Esophagus (tissue), 2 donors: ENCODE measurements around the gene POLE3. TPM values are rescaled to one million over a fixed set of nuclear protein-coding genes. Genes with fewer than 3 reads are reported as not detected.
"Not testable (repeated sequence)": the region's sequence is repeated elsewhere in the genome, so short reads cannot be mapped to it uniquely, and the experiment has no call there.

Experiments used
- H3K27ac ChIP-seq, 2 donors: one replicate each; pipeline ENCODE4 v1.5.1; 2013; ENCODE audit warnings: low read depth in 2 of 2, mild to moderate bottlenecking in 2 of 2, inconsistent platforms in 1 of 2, low read length in 1 of 2, moderate library complexity in 1 of 2
- H3K27me3 ChIP-seq, 2 donors: one replicate each; pipeline ENCODE4 v1.6.1; 2013; ENCODE audit warnings: low read length in 2 of 2, control low read depth in 1 of 2, mild to moderate bottlenecking in 1 of 2; ENCODE audit not compliant: insufficient read depth in 2 of 2, control insufficient read depth in 1 of 2
- H3K36me3 ChIP-seq, 2 donors: one replicate each; pipeline ENCODE4 v1.6.1; 2013; ENCODE audit warnings: low read length in 1 of 2; ENCODE audit not compliant: control insufficient read depth in 2 of 2, insufficient read depth in 2 of 2
- H3K4me1 ChIP-seq, 2 donors: one replicate each; pipeline ENCODE4 v1.6.1; 2013; ENCODE audit warnings: low read length in 1 of 2; ENCODE audit not compliant: control insufficient read depth in 2 of 2, insufficient read depth in 2 of 2
- H3K4me3 ChIP-seq, 2 donors: one replicate each; pipeline ENCODE4 v1.5.1; 2013; ENCODE audit warnings: low read length in 2 of 2, mild to moderate bottlenecking in 2 of 2, low read depth in 1 of 2, moderate library complexity in 1 of 2
- H3K9me3 ChIP-seq, 2 donors: one replicate each; pipeline ENCODE4 v1.6.1; 2013; ENCODE audit warnings: mild to moderate bottlenecking in 2 of 2, low read depth in 1 of 2, low read length in 1 of 2, moderate library complexity in 1 of 2; ENCODE audit not compliant: control insufficient read depth in 2 of 2, insufficient read depth in 1 of 2
- whole genome bisulfite sequencing, 2 donors: extraction: QIAGEN DNeasy Blood & Tissue Kit; methylation state at CpG; one replicate each; pipeline ENCODE4 v1.1.7; 2013; 5-methylcytosine and 5-hydroxymethylcytosine counted together
- polyA plus RNA-seq, 2 donors: library from polyadenylated mRNA; stranded (reverse); fragments of 200-250 nt; gene quantifications; one replicate each; pipeline ENCODE4 v1.2.3, GENCODE V29; 2013
- donor health status: healthy with polysubstance abuse.
- donor health status: Bipolar disorder and iron deficiency.

Gene POLE3, protein sequence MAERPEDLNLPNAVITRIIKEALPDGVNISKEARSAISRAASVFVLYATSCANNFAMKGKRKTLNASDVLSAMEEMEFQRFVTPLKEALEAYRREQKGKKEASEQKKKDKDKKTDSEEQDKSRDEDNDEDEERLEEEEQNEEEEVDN
- polyA plus RNA-seq, result 10 to 100 TPM; 17.4 to 38.9 TPM

DNA sequence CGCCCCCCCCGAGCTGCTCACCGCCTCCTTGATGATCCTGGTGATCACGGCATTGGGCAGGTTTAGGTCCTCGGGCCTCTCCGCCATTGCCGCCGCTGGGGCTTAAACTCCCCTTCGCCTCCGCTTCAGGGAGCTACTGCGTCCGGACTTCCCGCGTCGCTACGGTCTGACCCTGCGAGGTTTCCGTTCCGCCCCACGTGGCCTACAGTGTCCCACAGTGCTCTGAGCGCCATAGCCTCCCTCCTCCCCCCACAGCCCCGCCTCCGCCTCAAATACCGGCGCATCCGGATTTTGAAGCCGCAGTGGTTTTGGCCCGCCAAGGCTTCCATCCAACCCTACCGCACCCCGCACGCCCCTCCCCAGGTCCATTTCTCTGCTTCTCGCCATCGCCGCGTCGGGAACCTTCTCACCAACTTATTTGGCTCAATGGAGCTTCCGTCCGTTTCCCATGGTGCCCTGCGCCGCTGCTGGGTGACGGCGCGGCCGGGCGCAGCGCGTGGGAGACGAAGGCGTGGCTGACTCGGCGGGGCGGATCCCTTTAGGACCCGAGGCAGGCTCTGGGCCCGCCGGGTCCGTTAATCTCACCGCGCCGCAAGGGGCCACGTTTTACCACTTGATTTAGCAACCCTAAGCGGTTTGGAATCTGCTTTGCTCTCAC is at the start of gene POLE3, which contains the start of gene C9orf43:
Gene POLE3 (minus strand): TSS at position 469 of the 658 bp plus-strand sequence. CDS start 382 bp downstream, at position 87.
Gene C9orf43 (plus strand): TSS at position 541 of the 658 bp plus-strand sequence. CDS start 2,747 bp downstream, outside the sequence.
- Histone ChIP-seq H3K4me3 (peak within 1 kb of the TSS; percentile 72 to 83), H3K27ac (peak within 1 kb of the TSS; percentile 98 to 99), H3K4me1 (peaks cover 0 to 4% of the 10 kb centered on the region in 2 donors), H3K36me3 (peaks cover 0 to 6% of the 10 kb centered on the region in 2 donors), H3K27me3 (no peaks in the 10 kb centered on the region), H3K9me3 (no peaks in the 10 kb centered on the region)
- 0 to 1% methylated on average over 60 to 61 of the region's 61 CpGs for WGBS, 2 donors

DNA sequence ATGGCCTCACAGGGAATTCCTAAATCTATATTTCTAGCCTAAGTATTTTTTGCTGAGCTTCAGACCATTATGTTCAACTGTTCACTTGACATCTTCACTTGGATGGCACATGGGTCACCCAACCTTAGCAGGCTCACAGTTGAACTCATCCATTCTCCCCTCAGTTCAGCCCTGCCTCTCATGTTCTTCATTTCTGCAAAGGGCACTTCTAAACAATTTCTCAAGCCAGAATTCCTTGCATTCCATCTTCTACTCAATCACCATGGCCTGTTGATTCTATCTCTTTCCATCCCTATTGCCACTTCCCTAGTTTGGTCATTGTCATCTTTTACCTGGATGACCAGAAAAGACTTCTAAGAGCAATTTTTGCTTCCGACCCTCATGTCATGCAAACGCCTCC is 45.8 kb upstream of the POLE3 start:
- peak overlapping the region in 1 of 2 donors; percentile 2 for H3K27ac ChIP-seq
- no peak overlapping the region for H3K4me3 ChIP-seq
- H3K27me3 ChIP-seq, result no peaks in the 10 kb centered on the region
- WGBS, 2 donors, result 98 to 99% methylated on average over 2 of the region's 2 CpGs
- H3K9me3 ChIP-seq, result no peaks in the 10 kb centered on the region
- no peaks in the 10 kb centered on the region for H3K36me3 ChIP-seq
- peaks cover 0 to 3% of the 10 kb centered on the region in 2 donors for H3K4me1 ChIP-seq

GRCh38 chr9:113454914-113455761 is 44.7 kb upstream of the POLE3 start:
- Histone ChIP-seq H3K27ac (peak overlapping the region; percentile 81 to 89), H3K4me1 (peaks cover 0 to 3% of the 10 kb centered on the region in 2 donors), H3K9me3 (no peaks in the 10 kb centered on the region), H3K36me3 (no peaks in the 10 kb centered on the region), H3K27me3 (no peaks in the 10 kb centered on the region), H3K4me3 (no peak overlapping the region)
- 33 to 34% methylated on average over 5 of the region's 5 CpGs for WGBS, 2 donors

GRCh38 chr9:113452113-113452605 is 41.7 kb upstream of the POLE3 start:
- WGBS, 2 donors, result 78 to 84% methylated on average over 4 of the region's 4 CpGs
- H3K4me3 ChIP-seq, result no peak overlapping the region
- H3K27me3 ChIP-seq, result no peaks in the 10 kb centered on the region
- H3K27ac ChIP-seq, result no peak overlapping the region
- no peaks in the 10 kb centered on the region for H3K36me3 ChIP-seq
- H3K9me3 ChIP-seq, result no peaks in the 10 kb centered on the region
- peaks cover 0 to 3% of the 10 kb centered on the region in 2 donors for H3K4me1 ChIP-seq

DNA sequence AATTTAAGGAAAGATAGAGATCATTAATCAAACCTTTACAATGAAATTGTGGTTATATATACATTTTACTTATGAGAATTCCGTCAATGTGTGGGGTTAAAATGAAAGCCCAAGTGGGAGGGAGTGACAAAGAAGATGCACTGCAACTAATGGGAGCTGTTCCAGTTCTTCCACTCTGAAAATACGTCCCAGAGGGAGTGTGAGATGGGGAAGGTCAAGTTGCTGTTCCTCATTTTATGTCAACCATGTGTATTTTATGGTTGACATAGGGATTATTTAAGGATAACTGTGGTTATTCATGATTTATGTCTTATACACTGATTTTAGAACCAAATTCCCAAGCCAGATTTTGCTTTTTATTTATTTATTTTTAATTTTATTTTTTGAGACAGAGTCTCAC is 38.9 kb upstream of the POLE3 start:
- Histone ChIP-seq H3K4me3 (no peak overlapping the region), H3K4me1 (no peaks in the 10 kb centered on the region), H3K27ac (no peak overlapping the region), H3K9me3 (no peaks in the 10 kb centered on the region), H3K27me3 (no peaks in the 10 kb centered on the region), H3K36me3 (no peaks in the 10 kb centered on the region)
- 50 to 59% methylated on average over 2 of the region's 2 CpGs for WGBS, 2 donors

DNA sequence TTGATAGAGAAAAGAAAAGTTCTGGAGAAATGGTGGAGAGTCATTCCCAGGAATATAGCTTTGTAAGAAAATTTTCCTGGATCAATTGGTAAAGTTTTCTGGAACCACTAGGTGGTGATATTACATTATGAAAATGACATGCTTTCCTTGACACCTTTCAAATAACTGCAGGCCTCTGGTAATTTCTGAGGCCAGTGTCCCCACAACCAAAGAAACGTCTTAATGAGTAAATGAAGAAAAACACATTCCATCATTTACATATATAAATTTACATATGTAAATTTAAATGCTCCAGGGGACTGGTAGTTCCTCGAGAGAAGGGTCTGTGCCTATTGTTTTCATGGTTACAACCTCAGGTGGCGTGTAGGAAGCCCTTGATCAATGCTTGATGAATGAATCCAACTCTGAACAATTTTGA is 35.9 kb upstream of the POLE3 start:
- Histone ChIP-seq H3K9me3 (no peaks in the 10 kb centered on the region), H3K36me3 (no peaks in the 10 kb centered on the region), H3K27ac (no peak overlapping the region), H3K4me3 (no peak overlapping the region), H3K4me1 (no peaks in the 10 kb centered on the region), H3K27me3 (no peaks in the 10 kb centered on the region)
- 57 to 59% methylated on average over 3 of the region's 3 CpGs for WGBS, 2 donors

DNA sequence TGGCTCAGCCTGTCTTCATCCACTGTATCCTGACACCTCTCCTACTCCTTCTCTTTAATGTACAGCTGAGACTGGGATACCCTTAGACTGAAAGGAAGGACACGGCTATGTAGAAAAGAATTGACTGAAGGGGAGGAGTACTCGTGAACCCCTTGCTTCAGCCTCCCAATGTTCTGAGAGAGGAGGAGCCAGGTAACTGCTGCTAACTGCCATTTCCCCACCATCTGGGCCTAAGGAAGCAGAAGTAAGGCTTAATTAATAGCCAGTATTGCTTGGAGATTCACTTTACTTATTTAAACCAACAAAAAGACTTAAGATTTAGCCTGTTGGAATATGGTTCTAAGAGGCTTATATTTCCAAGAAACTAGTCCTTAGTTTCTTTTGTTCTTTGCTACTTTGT is 34.3 kb upstream of the POLE3 start:
- 84 to 85% methylated on average over 2 of the region's 2 CpGs for WGBS, 2 donors
- Histone ChIP-seq H3K9me3 (no peaks in the 10 kb centered on the region), H3K4me1 (no peaks in the 10 kb centered on the region), H3K4me3 (no peak overlapping the region), H3K36me3 (no peaks in the 10 kb centered on the region), H3K27ac (no peak overlapping the region), H3K27me3 (no peaks in the 10 kb centered on the region)

GRCh38 chr9:113437716-113438115 is 27.2 kb upstream of the POLE3 start:
- not testable (repeated sequence) for H3K27ac ChIP-seq, H3K36me3 ChIP-seq, H3K4me1 ChIP-seq, H3K9me3 ChIP-seq, H3K27me3 ChIP-seq, H3K4me3 ChIP-seq
- 92 to 95% methylated on average over 1 of the region's 1 CpG for WGBS, 2 donors

DNA sequence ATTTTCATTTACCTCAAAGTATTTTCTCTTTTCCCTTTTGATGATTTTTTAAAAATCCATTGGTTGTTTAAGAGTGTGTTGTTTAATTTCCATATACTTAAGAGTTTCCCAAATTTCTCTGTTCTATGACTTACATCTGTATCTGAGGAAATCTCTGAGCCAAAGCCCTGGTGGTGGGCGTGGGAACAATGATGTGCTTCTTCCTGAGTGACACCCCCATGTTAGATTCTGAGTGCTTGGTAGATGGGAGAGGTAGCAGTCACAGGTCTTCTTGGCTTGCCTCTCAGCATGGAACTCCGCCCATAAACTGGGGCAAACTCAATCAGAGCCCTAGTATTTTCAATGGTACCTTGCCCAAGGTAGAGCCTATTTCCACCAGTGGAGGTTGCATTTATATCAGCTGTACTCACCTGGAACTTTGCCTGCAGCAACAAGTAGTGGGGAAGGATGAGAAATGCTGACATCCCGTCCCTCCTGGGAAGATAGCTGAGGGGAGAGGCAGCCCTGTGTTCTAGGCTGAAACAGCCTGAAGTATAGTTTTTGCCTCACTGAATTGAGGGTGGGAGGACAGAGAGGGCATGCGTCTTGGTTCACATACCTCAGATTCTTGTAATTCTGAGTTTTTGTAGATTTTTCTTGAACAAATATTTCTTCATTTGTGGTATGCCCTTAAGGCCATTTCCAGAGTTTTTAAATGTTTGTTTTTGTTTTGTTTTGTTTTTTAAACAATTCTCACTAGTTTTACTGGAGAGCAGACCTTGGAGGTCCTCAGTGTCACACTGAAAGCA is 26.4 kb upstream of the POLE3 start:
- 77 to 78% methylated on average over 4 of the region's 4 CpGs for WGBS, 2 donors
- no peaks in the 10 kb centered on the region for H3K36me3 ChIP-seq
- no peak overlapping the region for H3K4me3 ChIP-seq
- H3K27ac ChIP-seq, result no peak overlapping the region
- no peaks in the 10 kb centered on the region for H3K4me1 ChIP-seq
- H3K9me3 ChIP-seq, result no peaks in the 10 kb centered on the region
- H3K27me3 ChIP-seq, result no peaks in the 10 kb centered on the region
